HG02938 (cell line): ENCODE measurements around the gene HMCN1.

Experiments used
- ATAC-seq: cut with Tn5 transposase; IDR thresholded peaks from one replicate; pipeline ENCODE4 v1.9.1; 2021; ENCODE audit warnings: mild to moderate bottlenecking, moderate library complexity; ENCODE audit not compliant: unreplicated experiment

The HMCN1 gene

DNA sequence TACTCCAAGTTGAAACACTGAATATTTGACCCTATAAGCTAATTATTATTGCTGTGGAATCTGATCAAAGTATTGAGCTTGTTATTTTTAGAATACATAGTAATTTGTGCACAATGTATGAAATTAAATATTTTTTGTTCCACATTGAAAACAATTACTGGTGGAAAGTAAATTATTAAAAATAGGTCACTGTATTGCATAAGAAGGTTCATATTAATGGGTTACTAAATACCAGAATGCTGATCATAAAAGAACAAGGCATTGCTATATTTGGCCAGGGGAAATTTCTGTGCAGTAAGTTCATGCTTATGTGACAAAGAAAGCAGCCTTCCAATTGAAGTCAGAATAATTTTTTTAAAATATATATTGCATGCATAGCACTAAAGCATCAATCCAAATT, 481.4 kb downstream of the HMCN1 start:
- no peak for ATAC-seq

DNA sequence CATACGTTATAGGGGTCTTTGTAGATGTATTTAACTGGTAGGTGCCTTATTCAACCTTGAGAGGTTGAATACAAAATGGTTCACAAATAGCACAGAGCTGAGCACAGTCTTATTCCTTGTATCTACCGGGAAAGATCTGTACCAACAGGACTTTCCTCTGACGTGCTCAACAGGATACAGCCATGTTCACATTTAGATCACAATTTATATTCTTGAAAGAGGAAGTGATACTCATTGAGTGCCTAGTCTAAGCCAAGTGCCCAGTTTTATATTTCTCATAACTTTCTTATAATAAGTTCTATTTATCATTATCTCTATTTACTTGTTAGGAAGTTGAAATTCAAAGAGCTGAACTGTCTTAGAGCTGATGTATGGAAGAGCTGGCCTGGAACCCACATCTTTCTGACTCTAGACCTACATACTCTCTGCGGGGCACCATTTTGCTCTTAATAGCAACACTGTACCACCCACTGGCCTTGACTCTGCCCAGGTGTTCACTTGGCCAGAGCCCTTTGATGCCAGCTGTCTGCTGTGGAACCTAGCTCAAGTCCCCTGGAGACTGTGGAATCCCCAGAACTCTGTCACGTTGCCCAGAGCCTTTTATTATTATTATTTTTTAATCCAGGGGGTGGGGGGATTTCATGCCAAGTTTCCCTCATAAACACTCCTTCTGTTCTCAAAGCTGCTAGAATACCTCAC, 484.6 kb downstream of the HMCN1 start:
- ATAC-seq, result peak; percentile 83

DNA sequence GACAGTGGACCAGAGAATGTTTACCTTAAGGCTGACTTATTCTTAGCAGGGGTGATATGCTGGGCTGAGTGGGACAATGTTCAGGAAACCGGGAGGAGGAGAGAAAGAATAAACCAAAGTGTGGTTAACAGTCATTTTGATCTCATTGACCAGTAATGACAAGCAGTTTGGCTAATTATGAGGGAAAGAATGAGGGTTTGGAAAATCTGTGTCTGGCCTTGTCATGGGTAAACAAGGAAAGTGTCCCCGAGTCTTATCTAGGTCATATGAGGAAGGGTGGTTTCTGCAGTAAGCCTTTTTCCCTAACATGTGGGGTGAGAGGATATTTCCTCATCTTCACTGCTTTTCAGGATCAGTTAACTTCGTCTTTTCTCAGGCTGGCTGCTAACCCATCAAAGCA, 485.9 kb downstream of the HMCN1 start:
- ATAC-seq, result no peak

DNA sequence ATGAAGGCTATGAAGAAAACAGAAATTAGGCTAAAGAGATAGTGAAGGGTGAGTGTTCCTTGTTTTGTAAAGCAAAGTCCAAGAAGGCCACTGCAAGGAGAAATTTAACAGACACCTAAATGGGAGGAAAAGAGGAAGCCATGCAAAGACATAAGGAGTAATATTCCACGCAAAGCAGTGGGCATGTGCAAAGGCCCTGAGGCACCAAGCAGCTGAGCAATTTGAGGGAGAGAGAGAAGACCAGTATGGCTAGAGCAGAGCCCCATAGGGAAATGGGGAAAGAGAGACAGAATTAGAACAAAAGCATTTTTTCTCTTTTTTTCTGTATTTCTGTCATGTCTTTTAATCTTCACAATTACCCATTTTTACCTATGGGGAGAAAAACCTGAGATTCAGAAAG, 486.7 kb downstream of the HMCN1 start:
- no peak for ATAC-seq

DNA sequence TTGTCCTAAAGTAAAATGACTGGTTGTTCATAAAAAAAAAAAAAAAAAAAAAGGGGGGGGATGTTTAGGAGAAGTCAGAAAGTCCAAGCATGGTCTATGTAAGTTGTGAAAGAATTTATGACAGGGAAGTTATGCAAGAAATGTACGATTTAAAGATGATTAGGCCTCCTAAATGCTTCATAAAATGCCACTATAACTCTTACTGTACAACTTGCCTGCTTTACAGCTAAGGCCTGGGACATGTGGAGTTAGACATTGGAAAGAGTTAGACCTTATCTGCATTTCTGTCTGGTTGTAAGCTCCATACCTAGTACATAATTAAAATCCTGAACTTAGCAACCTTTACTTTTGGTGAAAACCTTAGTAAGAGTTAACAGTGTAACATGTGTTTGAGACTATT, 490.9 kb downstream of the HMCN1 start:
- ATAC-seq, result no peak

DNA sequence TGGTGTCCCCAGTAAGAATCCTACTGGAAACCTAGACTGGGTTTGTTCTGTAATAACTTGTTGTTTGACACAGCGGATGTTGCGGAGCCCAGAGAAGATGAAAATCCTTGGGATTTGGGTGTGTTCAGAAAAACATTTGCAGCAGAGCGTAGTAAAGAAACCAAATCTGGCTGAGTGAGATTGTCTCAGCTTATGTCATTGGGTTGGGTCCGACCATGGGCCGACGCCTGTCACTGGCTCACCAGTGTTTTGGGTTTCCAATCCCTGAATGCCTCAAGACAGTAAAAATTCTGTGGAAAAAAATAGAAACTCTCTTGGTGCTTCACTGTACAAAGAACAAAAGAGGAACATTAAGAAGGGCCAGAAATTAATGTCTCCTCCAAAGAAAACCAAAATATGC, 494.6 kb downstream of the HMCN1 start:
- ATAC-seq, result no peak

DNA sequence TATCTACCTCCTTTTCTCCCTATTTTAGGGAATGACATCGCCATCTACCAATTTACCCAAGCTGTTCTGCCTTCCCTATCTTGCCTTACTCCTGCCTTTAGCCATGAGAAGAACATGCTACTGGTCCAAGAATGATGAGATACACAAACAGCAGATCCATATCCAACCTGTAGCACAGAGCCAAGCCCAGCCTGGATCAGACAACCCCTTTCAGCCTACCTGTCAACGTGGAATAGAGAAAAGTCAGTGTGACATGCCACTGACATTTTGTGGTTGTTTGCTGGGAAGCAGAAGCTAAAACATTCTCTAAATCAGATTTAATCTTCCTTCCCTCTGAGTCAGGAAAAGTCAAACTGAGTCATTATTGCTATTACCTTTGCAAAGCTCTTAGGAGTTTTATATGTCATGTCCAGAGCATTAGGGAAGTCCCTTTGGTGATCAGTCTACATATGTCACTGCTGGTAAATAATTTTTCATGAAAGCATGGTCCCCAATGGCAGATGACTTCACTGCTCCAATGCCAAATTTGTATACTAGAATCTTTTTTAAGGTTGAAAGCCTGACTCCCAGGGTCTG, 497.8 kb downstream of the HMCN1 start:
- ATAC-seq, result no peak

DNA sequence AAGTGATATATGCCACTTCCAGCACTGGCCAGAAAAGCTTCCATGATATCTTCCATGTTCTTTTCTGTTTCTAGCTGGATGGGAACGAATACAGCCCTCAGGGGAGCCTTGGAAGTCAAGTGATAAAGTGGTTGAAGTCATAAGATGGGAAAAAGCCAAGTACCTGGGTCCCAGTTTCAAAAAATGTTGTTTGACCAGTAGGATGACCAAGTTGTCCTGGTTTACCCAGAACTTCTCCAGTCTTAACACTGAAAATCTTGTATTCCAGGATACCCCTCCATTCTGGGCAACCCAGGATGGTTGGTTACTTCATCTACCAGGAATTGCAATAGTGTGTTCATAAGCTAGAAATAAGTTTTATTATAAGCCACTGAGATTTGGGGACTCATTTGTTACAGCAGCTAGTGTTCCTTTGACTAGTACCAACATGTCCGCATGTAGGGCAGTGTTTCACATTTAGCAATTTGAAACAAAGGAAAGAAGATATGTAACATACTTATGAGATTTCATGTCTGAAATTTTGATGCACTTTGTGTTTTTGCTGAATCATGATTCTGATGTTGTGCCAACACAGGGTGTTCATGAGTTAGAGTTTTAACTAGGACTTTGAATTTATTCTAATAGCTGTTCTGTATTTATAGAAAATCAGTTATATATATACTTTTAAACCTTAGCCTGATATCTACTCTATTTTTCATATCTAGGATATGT, 500.9 kb downstream of the HMCN1 start:
- ATAC-seq, result no peak

DNA sequence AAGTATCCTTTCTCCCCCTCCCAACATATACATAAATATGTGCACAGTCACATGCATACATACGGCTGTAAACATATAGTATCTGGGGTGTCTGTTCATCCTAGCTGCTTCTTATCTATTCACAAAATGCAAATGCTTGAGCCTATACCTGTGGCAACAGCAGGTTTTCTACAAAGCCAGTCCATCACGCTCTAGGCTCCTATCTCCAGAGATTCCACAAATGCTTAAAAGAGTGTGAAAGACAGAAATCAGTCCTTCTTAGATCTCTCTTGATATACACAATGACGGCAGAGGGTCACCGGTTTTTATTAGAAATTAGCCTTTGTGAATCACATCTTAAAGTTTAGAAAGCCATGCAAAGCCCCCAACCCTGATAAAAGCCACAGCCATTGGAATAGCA, 501.5 kb downstream of the HMCN1 start:
- no peak for ATAC-seq

DNA sequence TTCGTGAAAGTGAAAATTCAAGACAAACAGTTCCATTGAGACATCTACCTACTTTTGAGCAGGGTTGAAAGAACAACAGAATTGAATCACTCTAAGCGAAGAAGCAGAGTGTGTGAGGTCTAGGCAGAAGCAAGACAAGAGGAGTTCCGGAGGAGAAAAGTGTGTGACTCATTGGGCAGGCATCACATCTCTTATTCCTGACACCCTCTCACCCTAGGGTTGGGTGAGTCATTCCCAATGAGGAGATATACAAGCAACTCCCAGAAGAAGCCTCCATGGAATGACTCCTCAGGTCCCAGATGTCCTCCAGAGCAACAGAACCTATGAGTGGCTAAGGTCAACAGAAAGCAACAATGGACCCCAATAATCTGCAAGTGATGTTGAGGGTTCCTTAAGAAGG, 502.7 kb downstream of the HMCN1 start:
- no peak for ATAC-seq

DNA sequence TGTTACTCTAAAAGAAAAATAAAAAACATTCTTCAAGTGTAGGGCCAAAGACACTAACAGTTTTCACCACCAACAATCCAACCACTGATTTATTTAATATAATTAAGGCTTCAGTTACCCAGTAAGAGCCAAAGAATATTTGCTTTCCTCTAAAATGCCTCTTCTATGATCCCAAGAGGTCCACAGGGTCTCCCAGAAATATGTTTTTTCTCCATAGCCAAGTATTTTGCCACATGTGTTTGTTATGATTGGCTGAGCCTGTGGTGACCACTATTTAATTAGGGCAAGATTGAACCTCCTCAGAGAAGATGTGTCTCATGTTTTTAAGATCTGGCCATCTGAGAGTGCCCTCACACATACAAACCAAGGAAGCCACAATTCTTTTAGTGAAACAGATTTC, 505.0 kb downstream of the HMCN1 start:
- ATAC-seq, result no peak

DNA sequence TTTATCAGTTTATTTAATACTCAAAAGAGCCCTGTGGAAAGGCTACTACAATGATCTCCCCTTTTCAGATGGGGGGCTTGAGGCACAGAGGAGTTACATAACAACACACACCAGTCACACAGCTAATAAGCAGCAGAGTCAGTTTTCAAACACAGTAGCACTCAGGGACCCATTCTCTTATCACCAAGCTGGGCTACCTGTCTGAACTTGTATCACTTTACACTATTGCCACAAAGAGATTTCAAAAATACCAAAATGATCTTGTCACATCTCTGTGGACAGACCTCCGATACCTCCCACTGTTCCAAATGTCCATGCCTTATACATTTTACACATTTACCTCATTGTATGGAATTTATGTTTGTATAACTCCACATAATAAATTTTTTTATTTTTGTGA, 506.2 kb downstream of the HMCN1 start:
- no peak for ATAC-seq
